GM18505 (cell line): ENCODE data around the gene VPS37B.

Experiments
- ATAC-seq: cut with Tn5 transposase; IDR thresholded peaks from one replicate; pipeline ENCODE4 v1.9.1; 2021; ENCODE audit not compliant: unreplicated experiment
- POLR2A ChIP-seq: IDR thresholded peaks from 4 replicates; pipeline ENCODE4 v1.6.1; 2011; ENCODE audit warnings: borderline replicate concordance; ENCODE audit not compliant: insufficient read depth, insufficient read length; ENCODE audit errors: extremely low read depth

Gene VPS37B

GRCh38 chr12:122862110-122862634 is 33.8 kb downstream of the VPS37B start:
- ATAC-seq, result no peak
- TF ChIP-seq POLR2A, result no peak

GRCh38 chr12:122861587-122861970 is 34.3 kb downstream of the VPS37B start:
- no peak for TF ChIP-seq POLR2A
- no peak for ATAC-seq

GRCh38 chr12:122860854-122861586 is 34.9 kb downstream of the VPS37B start:
- no peak for TF ChIP-seq POLR2A
- no peak for ATAC-seq

GRCh38 chr12:122860040-122860853 is 35.7 kb downstream of the VPS37B start:
- TF ChIP-seq POLR2A, result no peak
- ATAC-seq, result no peak

- ATAC-seq, result no peak
- no peak for TF ChIP-seq POLR2A
Measured at GRCh38 chr12:122859303-122860039, 36.5 kb downstream of the VPS37B start.

- no peak for ATAC-seq
- no peak for TF ChIP-seq POLR2A
Measured at GRCh38 chr12:122858591-122859302, 37.2 kb downstream of the VPS37B start.

- TF ChIP-seq POLR2A, result no peak
- ATAC-seq, result no peak
Measured at GRCh38 chr12:122858171-122858570, 37.8 kb downstream of the VPS37B start.

- ATAC-seq, result no peak
- TF ChIP-seq POLR2A, result no peak
Measured at GRCh38 chr12:122856999-122857671, 38.8 kb downstream of the VPS37B start.

GRCh38 chr12:122855928-122856831 is 39.7 kb downstream of the VPS37B start:
- TF ChIP-seq POLR2A, result no peak
- no peak for ATAC-seq

- ATAC-seq, result no peak
- TF ChIP-seq POLR2A, result no peak
Measured at GRCh38 chr12:122855071-122855829, 40.7 kb downstream of the VPS37B start.

- ATAC-seq, result no peak
Measured at GRCh38 chr12:122854554-122854953, 41.4 kb downstream of the VPS37B start.

More at GRCh38 chr12:122854554-122854953, 41.4 kb downstream of the VPS37B start:
- TF ChIP-seq POLR2A, result no peak
